HG03442 (cell line): Measurements from ENCODE around the gene OLIG3.

ENCODE experiments used
- ATAC-seq: cut with Tn5 transposase; IDR thresholded peaks from one replicate; pipeline ENCODE4 v1.9.1; 2021; ENCODE audit warnings: mild to moderate bottlenecking, moderate library complexity; ENCODE audit not compliant: unreplicated experiment

Gene OLIG3

GRCh38 chr6:137496909-137497720, 2.9 kb upstream of the OLIG3 start:
- no peak for ATAC-seq

- no peak for ATAC-seq
Measured at GRCh38 chr6:137496368-137496767, 2.2 kb upstream of the OLIG3 start.

DNA sequence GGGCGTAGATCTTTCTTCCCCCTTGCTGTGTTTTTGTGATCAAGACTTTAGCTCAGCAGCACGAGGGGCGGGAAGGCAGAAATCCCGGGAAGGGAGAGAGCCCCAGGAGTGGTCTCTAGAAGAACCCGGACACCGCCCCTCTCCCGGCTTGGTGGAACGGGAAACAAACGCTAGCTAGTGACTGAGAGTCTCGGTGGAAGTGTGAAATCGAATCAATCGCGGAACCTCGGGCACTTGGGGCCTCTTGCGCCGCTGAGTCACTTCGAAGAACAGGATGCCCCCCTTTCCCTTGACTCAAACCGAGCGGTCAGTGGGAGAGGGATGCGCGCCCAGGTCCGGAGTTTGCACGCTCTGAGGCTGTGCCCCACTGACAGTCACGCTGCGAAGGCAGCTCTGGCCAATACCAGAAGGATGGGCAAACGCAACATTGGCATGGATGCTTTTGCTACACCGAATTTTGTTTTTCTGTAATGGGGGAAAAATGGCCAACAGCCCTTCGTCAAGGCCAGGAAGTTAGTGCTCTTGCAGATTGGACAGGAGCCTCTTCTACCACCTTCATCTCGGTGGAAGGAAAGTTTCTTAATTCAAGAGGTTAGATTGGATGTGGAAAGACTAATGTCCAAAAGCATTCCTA, 1.6 kb upstream of the OLIG3 start:
- ATAC-seq, result no peak

DNA sequence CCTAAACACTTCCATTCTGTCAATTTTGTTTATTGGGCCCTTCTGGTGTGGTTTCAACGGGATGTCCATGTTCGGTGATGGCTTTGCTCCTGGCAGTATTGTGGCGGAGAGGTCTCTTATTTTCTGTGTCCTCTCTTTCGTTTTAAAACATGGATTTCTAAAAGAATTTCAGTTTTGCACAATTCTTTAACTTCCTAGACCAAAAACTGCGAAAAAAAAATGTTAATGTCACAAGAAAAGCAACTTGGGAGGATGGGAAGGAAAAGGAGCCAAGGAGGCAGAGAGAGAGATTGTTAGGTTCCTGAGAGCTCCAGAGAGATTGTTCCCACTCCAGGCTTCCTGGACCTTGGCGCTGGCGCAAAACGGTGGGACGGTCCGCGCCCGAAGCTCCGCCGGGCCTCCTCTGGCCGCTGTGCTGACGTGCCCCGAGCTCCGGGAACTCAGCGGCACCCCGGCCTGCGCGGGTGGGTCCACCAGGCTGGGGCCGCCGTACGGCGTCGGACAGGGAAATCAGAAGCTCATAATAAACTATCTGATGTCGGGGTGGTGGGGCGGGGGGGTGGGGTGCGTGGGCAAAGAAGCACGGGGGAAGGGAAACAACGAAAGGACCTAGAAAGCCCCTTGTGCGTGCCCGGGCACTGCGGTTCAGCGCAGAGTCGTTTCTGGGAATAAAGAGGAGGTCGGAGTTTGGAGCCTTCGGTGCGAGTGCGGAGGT, 951 bp upstream of the OLIG3 start:
- no peak for ATAC-seq

DNA sequence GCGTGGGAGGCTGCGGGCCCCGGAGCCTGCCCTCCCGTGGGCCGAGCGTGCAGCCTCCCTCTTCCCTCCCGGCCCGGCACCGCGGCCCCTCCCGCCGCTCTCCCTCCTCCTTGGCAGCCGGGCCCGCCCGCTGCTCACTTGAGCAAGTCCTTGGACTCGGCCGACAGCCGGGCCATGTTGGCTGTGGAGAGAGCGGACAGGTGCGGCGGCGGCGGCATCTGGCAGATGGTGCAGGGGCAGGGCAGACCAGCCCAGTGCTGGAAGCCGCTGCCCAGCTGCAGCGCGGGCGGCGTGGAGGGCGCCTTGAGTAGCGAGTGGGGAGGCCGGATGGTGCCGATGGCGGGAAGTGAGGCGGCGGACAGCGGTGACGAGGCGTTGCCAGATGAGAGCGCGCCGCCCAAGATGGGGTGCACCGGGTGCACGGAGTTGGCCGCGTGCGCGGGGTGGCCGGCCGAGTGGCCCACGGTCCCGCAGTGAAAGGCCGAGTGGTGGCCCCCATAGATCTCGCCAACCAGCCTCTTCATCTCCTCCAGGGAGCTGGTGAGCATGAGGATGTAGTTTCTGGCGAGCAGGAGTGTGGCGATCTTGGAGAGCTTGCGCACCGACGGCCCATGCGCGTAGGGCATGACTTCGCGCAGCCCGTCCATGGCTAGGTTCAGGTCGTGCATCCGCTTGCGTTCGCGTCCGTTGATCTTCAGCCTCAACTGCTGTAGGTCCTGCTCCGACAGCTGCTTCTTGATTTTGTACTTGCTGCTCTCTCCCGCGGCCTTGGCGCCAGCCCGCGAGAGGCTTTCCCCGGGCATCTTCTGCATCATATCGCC, 766 bp downstream of the OLIG3 start:
- no peak for ATAC-seq

GRCh38 chr6:137492289-137493217, 1.6 kb downstream of the OLIG3 start:
- ATAC-seq, result no peak

DNA sequence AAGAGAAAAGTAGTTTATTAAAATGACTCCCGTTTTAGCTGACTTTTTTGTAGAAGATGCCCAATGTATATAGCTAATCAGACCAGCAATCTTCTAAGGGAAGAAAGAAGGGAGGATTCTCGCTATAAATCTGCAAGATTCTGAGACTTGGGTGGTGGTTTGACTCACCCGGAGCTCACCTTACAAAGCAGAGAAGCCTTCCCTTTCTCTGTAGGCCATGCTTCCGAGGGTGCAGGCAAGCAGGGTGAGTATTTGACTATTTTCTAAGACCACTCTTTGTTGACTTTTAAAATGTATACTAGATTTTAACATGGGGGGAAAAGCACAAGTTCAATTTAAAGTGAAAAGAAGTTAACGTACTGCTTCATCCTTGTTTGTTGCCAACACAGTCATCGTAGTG, 2.7 kb downstream of the OLIG3 start:
- ATAC-seq, result no peak

GRCh38 chr6:137490961-137491360, 3.2 kb downstream of the OLIG3 start:
- no peak for ATAC-seq

GRCh38 chr6:137490006-137490905, 3.9 kb downstream of the OLIG3 start:
- ATAC-seq, result no peak

DNA sequence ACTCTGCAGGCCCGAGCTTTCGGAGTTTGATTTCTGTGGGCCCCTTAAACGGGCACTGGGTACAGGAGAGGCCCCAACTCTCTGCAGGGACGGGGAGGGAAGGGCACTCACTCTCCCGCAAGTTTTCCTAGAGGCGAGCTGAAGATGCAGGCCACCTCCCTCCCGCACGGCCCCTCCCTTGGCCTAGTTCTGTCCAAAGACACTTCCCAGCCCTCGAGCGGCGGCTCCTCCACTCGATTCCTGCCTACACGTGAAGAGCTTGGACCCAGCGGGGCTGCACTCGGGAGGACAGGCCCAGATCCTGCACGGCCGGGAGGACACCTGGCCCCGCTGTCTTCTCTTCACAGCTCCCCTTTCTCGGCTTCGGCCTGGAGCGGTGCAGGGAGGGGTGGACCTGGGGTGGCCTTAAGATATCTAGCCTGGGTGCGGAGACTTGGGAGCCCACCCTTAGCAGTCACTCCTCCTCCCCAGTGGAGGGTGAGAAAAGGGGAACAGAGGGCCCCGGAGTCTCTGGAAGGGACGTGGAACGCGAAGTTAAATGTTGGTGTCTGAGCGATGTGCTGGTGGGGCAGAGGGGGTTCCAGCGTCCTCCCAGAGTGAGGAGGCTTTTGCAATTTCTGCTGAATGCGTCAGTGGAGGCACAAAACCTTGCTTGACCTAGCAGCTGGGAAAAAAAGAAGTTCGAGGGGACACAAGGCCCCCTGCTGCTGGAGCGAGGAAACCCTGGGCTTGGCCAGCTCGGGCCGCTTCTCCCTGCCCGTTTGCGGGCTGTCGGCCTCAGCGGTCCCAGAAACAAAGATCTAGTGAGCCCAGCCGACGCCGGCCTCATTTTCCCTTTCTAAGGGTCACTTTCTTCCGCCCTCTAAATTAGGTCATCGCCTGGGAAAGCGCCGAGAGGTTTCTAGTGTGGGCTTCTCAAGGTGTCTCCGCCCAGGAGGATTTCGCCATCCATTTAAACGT, 4.9 kb downstream of the OLIG3 start:
- ATAC-seq, result no peak

- no peak for ATAC-seq
Measured at GRCh38 chr6:137488150-137489045, 5.8 kb downstream of the OLIG3 start.

DNA sequence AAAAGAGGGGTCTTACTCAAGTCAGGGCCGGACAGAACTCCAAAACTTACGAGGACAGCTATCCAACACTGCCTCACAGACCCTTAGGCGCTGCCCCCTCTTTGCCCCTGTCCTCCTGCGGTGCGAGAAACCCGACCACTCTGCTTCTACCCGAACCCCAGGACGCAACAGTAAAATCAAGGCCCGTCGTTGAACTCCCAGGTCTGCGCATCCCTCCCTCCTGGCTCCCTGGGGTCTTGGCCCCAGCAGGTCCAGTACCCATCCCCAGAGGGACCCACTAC, 6.4 kb downstream of the OLIG3 start:
- no peak for ATAC-seq

GRCh38 chr6:137487181-137487868, 6.9 kb downstream of the OLIG3 start:
- no peak for ATAC-seq

DNA sequence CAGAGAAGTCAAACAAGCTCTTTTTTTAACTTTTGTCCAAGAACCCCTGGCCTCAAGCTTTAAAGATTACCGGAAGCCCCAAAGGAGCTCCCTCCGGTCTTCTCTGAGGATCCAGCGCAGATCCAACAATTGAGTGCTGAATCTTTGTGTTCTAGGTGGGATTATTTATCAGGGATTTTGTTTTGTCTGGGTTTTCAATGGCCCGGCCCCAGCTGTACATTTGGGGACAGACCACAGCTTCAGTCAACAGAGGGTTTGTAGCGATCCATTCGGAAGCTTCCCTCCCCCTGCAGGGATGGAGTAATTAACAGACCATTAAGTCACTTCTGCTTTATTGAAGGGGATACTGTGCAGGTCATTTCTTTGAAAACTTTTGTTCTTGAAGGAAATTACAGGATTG, 7.8 kb downstream of the OLIG3 start:
- ATAC-seq, result no peak

DNA sequence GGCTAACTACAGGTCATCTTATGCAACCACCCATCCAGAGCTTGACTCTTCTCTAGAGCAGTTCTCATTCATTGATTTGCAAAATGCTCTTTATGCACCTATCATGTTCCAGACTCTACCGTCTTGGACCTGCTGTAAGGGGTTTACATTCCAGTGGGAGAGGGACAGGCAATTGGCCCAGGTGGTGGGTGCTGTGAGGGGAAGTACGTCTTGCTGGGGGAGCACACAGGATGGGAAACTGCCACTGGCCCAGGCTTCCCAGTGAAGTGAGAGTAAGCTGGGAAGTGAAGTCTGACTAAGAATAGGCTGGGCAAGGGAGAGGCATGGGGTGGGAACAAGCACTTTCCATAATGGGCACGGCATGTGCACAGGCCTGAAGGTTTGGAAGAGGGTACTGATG, 13.8 kb downstream of the OLIG3 start:
- no peak for ATAC-seq

DNA sequence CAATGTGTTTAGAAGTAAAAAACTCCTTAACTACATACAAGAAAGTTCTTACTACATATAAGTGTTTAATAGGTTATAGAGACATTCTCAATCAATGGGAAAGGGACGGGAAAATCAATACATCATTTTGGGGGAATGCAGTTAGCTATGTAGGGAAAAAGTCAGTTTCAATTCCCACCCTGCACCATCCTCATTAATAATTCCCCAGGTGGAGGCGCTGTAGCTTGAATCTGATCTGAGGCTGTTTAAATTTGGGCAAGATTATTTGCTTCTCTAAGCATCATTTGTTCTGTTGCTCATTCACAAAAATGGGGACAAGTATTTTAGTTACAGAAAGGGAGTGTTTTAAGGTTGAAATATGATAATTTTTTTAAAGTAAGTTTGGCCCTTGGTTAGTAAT, 19.1 kb downstream of the OLIG3 start:
- ATAC-seq, result no peak

GRCh38 chr6:137473598-137473997, 20.6 kb downstream of the OLIG3 start:
- no peak for ATAC-seq
